HuH-7 (cell line): Measurements from ENCODE around the gene GPR27.

ENCODE experiments used
- DNase-seq: peaks from one replicate; pipeline ENCODE4 v3.0.0; 2011; ENCODE audit warnings: low spot score

Gene GPR27

GRCh38 chr3:71732637-71733036 is 21.0 kb upstream of the GPR27 start:
- no peak for DNase-seq

- DNase-seq: no peak
Observed at GRCh38 chr3:71733319-71733718, 20.3 kb upstream of the GPR27 start.

- no peak for DNase-seq
Observed at GRCh38 chr3:71734881-71735280, 18.8 kb upstream of the GPR27 start.

- DNase-seq: no peak
Observed at GRCh38 chr3:71742621-71743020, 11.0 kb upstream of the GPR27 start.

GRCh38 chr3:71744738-71745137 is 8.9 kb upstream of the GPR27 start:
- DNase-seq: no peak

GRCh38 chr3:71751602-71752001 is 2.1 kb upstream of the GPR27 start:
- DNase-seq: no peak

- no peak for DNase-seq
Observed at GRCh38 chr3:71752831-71753700, 589 bp upstream of the GPR27 start.

- DNase-seq: no peak
Observed at GRCh38 chr3:71754610-71755253, 1.1 kb downstream of the GPR27 start.

GRCh38 chr3:71758091-71758490 is 4.4 kb downstream of the GPR27 start:
- no peak for DNase-seq

- DNase-seq: no peak
Observed at GRCh38 chr3:71759401-71759800, 5.7 kb downstream of the GPR27 start.

GRCh38 chr3:71760140-71760539 is 6.5 kb downstream of the GPR27 start:
- DNase-seq: no peak

- DNase-seq: no peak
Observed at GRCh38 chr3:71763426-71763825, 9.8 kb downstream of the GPR27 start.

GRCh38 chr3:71771126-71771525 is 17.5 kb downstream of the GPR27 start:
- DNase-seq: no peak

GRCh38 chr3:71771884-71772283 is 18.2 kb downstream of the GPR27 start:
- no peak for DNase-seq

- DNase-seq: no peak
Observed at GRCh38 chr3:71776538-71776937, 22.9 kb downstream of the GPR27 start.

- DNase-seq: no peak
Observed at GRCh38 chr3:71778353-71778752, 24.7 kb downstream of the GPR27 start.

- DNase-seq: no peak
Observed at GRCh38 chr3:71779674-71780377, 26.2 kb downstream of the GPR27 start.

- no peak for DNase-seq
Observed at GRCh38 chr3:71780430-71780829, 26.8 kb downstream of the GPR27 start.

- no peak for DNase-seq
Observed at GRCh38 chr3:71783152-71783551, 29.5 kb downstream of the GPR27 start.

- no peak for DNase-seq
Observed at GRCh38 chr3:71784201-71784913, 30.7 kb downstream of the GPR27 start.

- no peak for DNase-seq
Observed at GRCh38 chr3:71784914-71785531, 31.4 kb downstream of the GPR27 start, which contains the start of gene PROK2. Gene PROK2, minus strand, starts transcription at chr3:71785148. Its CDS starts 96 bp downstream, at chr3:71785052.
